NK-92 (cell line): Measurements from ENCODE around the gene ZMPSTE24.

Experiments used
- DNase-seq: peaks from one replicate; lab custom pipeline; 2025; ENCODE audit not compliant: unreplicated experiment; lab: John Stamatoyannopoulos, UW

The ZMPSTE24 gene

DNA sequence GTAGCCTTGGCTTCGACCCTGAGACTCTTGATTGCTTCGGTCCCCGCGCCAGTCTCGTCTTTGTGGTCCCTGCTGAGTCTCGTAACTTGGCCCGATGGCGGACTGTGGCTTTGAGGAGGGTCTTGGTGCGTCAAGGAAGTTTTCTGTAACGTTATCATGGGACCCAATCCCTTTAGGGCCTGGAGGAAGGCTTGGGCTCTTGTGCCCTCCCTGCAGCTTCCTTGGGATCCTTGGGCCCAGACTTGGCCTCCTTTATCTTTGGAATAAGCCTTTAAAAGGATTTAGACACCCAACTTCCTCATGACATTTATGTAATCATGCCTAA lies 371 bp downstream of the ZMPSTE24 start:
- DNase-seq = no peak

- no peak for DNase-seq
Observed at GRCh38 chr1:40264354-40264781, 6.3 kb downstream of the ZMPSTE24 start.

- DNase-seq = no peak
Observed at GRCh38 chr1:40265298-40265697, 7.3 kb downstream of the ZMPSTE24 start.

DNA sequence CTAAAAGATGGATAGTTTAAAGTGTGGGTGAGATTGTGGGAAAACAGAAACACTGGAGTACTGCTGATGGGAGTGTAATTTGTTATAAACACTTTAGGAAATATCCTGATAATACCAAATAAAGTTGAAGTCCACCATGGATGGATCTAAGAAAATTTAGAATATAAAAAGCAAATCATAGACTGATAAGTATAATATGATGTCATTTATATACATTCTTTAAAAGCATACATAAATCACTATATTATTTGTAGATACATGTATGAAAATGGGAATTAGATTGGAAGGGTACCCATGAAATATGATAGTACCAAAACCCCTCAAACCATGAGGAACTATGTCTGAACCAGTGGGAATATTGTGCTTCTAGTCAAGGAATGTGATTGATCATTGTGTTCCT lies 7.9 kb downstream of the ZMPSTE24 start:
- no peak for DNase-seq

DNA sequence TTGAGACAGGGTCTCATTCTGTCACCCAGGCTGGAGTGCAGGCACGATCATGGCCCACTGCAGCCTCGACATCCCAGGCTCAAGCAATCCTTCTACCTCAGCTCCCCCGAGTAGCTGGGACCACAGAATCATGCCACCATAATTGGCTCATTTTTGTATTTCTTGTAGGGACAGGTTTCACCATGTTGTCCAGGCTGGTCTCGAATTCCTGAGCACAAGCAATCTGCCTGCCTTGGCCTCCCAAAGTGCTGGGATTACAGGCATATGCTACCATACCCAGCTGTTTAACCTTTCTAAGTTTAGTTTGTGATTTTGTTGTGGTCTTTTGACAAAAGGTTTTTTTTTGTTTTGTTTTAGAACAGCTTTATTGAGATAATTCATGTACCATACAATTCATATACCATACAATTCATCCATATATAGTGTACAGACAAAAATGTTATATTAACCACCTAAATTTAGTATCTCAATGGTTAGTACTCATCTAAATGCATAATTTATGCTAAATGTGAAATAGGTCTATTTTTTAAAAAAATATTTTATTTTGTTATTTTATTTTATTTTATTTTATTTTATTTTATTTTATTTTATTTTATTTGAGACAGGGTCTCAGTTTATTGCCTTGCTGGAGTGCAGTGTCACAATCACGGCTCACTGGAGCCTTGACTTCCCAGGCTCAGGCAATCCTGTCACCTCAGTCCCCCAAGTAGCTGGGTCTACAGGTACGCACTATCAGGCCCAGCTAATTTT lies 8.9 kb downstream of the ZMPSTE24 start:
- DNase-seq = no peak

GRCh38 chr1:40267767-40268187 lies 9.7 kb downstream of the ZMPSTE24 start:
- no peak for DNase-seq

GRCh38 chr1:40268211-40268610 lies 10.2 kb downstream of the ZMPSTE24 start:
- DNase-seq = no peak

DNA sequence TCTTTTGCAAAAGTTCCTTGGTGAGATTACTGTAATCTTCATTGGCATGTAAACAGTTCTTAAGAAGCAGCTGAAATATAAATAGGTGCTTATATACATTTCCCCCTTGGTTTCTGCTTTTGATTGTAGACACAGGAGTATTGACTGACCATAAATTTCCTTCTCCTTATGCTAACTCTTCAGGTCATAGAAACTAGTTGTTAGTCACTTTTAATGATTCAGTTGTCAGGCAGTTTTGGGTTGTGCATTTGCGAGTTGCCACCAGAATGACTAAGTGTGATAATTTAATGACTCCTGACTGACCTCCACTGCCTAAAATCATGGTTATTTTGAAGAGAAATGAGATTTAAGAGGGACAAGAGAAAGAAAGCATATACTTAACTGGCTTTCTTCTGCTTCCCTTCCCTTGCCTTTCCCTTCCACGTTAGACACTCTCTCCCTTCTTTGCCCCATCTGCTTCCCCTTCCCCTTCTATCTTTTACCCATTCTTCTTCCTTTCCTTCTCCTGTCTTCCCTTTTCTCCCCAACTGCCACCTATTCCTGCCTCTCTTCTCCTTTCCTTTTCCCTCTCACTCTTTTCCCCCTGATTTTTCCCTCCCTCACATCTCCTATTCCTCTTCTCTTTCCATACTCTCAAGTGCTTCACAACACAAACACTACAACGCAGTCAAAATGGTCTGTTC lies 12.3 kb downstream of the ZMPSTE24 start:
- no peak for DNase-seq

GRCh38 chr1:40272653-40273213 lies 14.7 kb downstream of the ZMPSTE24 start:
- no peak for DNase-seq

GRCh38 chr1:40273547-40274166 lies 15.6 kb downstream of the ZMPSTE24 start:
- DNase-seq = no peak

DNA sequence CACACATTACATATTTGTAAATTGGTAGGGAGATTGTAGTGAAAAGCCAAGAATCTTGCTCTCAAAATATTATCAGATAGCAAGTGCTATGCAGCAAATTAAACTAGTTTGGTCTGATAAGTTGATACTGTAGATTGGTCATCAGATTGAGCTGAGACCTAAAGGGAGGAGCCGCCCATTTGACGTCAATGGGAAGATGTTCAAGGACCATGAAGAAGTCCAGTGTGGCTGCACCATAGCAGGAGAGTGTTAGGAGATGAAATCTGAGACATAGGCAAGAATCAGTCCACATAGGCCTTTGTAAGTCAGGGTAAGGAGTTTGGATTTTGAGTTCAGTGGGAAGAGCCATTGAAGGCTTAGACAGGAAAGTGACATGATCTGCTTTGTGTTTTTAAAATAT lies 16.3 kb downstream of the ZMPSTE24 start:
- no peak for DNase-seq

DNA sequence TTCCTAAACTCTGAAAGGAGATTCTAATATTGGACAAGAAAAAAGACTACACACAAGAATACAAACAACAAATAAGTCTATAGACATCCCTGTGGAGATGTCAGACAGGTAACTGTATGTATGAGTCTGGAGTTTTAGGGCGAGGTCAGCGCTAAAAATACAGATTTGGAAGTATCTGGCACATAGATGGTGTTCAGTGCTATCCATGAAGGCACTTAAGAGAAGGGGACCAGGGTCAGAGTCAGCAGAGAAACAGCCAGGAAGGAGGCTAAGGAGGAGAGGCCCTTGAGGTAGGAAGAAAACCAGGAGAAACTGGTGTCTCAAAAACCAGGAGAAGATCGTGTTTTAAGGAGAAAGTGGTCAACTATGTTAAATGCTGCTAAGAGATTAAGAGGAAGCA lies 18.1 kb downstream of the ZMPSTE24 start:
- no peak for DNase-seq

DNA sequence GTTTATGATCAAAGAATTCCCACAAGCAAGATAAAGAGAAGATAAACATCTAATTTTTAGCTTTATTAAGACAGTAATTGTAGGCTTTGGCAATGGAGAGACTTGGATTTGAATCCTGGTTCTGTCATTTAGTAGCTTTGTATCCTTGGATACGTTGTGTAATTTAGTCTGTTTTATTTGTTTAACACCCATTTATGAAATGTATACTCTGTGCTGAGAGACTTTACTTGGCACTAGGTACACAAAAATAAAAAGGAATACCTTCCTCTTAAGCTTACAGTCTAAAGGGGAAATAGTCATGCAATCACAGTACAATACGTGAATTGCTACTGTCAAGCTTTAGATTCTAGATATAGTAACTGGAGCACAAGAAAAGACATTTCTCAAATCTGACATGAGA lies 23.8 kb downstream of the ZMPSTE24 start:
- no peak for DNase-seq

DNA sequence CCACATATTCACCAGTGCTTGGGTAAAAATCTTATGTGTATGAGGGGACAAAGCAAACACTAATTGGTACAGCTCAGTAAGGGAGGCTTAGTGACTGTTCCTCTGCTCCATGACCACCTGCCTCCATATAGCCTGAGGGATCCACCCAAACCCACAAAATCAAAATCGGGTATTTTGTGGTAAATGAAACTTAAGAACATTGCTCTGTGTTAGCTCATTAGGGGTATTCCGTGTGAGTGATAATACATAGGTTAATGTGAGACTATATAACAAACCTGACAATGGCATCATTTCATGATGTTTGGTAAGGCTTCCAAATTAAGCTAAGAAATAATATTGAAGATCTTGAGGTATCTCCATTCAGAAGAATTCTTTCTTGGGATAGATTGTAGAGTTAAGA lies 33.3 kb downstream of the ZMPSTE24 start:
- DNase-seq = no peak

- DNase-seq = no peak
Observed at GRCh38 chr1:40299366-40300248, 41.6 kb downstream of the ZMPSTE24 start.

- no peak for DNase-seq
Observed at GRCh38 chr1:40300249-40300567, 42.2 kb downstream of the ZMPSTE24 start.

GRCh38 chr1:40300651-40301050 lies 42.6 kb downstream of the ZMPSTE24 start:
- DNase-seq = no peak

DNA sequence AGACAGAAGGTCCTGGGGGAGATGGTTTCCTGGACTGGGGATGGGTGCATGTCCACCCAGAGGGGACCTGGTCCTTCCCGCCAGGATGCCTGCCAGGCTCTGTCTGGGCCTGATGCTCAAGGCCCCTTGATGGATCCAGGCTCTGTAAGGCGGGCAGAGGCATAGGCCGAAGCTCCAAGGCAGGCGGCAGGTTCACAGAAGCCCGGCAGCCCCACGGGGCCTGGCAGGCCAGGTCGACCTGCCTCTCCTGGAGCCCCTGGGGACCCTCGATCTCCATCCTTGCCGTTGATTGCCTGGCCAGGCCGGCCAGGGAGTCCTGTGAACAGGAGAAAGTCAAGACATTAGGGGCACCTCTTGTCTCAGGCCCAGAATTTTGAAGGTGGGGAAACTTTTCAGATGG lies 43.0 kb downstream of the ZMPSTE24 start:
- DNase-seq = no peak

DNA sequence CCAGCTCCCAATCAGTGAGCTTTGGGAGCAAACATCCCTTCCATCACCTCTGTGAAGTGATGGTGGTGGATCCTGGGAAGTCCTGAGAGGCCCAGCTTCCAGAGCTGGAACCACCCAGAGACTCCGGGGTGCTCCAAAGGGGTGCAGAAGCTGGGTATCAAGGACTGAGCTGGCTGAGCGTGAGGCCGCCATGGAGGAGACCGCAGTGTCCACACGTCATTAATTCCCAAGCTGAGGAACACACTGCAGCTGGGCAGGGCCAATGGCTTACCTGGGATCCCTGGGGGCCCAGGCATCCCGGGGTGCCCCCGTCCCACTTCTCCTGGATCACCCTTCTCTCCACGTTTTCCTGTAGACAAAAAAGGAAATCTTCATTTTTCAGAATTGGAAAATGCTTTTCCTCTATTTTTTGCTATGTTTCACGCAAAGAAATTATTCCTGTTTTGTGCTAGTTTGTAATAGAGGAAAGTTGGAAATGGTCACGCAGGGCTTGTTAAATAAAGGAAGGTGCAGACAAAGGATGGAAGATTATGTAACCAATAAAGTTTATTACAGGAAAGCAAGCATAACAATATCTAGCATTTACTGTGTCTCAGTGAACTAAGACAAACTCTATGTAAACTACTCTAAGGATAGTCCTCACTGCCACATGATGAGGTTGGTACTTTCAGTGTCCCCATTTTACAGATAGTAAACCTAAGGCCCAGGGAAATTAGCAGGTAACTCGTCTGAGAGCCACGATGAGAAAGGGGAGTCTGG lies 43.7 kb downstream of the ZMPSTE24 start:
- DNase-seq = no peak

DNA sequence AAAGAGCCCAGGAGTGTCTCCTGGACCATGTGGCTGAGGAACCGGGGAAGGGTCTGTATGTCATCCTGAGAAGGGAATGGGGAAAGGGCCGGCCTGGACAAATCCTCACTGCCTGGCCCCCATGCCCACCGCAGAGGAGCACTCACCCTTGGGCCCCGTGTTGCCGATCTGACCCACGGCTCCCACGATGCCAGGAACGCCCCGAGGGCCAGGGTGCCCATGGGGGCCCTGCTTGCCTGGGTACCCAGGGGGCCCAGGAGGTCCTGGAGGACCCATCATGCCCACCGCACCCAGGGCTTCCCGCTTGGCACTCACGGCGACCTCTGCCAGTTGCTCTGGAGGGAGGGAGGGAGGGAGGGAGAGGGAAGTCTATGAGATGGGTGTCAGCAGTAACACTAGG lies 44.4 kb downstream of the ZMPSTE24 start:
- no peak for DNase-seq
